ENCODE measurements around the gene PLEKHM3. TPM values are rescaled to one million over a fixed set of nuclear protein-coding genes. Genes with fewer than 3 reads are reported as not detected.
A peak's percentile ranks its signal among the peaks of the same experiment; 100 is the strongest.

PLEKHM3 gene
- total RNA-seq, 3 donors from 2014 or later (not counting 1 experiment from before 2014, with no cell fraction given): 21.7 to 27.7 (median 26.3) TPM

DNA sequence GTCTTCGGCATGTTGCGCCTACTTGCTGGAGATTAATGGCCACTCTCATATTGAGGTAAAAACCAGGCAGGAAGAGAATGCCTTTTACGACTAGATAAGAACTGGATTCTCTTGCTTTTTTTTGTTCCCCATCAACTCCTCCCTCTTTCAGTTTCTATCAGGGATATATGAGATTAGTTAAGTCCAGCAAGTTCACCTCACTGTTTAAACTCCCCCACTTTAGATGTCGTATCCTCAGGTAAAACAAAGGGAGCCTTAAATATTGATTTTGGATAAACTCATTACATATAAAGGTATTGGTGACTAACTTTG lies 98.4 kb downstream of the PLEKHM3 start:
- no peak overlapping the region for H3K27ac Mint-ChIP-seq
- ATAC-seq (no peak), DNase-seq (no peak)
- TF ChIP-seq CTCF (IDR thresholded peaks at IDR 0.05): no peak
- 100% methylated on average over 3 of the region's 4 CpGs for WGBS (ENCODE audit: insufficient coverage)
- H3K4me3 ChIP-seq (ENCODE audit: low read length): no peak overlapping the region
- no peaks in the 10 kb centered on the region for H3K9me3 ChIP-seq (ENCODE audit: control insufficient read depth, insufficient read depth, low read length)
- H3K27ac ChIP-seq (ENCODE audit: low read length): no peak overlapping the region
- intact Hi-C loops (cut with micrococcal nuclease): no loop called here
- H3K4me1 ChIP-seq (ENCODE audit: control insufficient read depth, insufficient read depth, low read length): peaks cover 20% of the 10 kb centered on the region
- H3K4me1 Mint-ChIP-seq: peaks cover 0 to 19% of the 10 kb centered on the region in 2 donors
- no peaks in the 10 kb centered on the region for H3K27me3 Mint-ChIP-seq (ENCODE audit: low read depth in 2 of 2)
- no peaks in the 10 kb centered on the region for H3K9me3 Mint-ChIP-seq
- peaks cover 6% of the 10 kb centered on the region for H3K36me3 ChIP-seq (ENCODE audit: control insufficient read depth, insufficient read depth, low read length)
- H3K27me3 ChIP-seq (ENCODE audit: control insufficient read depth, insufficient read depth, low read length): no peaks in the 10 kb centered on the region
- H3K36me3 Mint-ChIP-seq: peaks cover 11% of the 10 kb centered on the region
- no peak overlapping the region for H3K4me3 Mint-ChIP-seq

DNA sequence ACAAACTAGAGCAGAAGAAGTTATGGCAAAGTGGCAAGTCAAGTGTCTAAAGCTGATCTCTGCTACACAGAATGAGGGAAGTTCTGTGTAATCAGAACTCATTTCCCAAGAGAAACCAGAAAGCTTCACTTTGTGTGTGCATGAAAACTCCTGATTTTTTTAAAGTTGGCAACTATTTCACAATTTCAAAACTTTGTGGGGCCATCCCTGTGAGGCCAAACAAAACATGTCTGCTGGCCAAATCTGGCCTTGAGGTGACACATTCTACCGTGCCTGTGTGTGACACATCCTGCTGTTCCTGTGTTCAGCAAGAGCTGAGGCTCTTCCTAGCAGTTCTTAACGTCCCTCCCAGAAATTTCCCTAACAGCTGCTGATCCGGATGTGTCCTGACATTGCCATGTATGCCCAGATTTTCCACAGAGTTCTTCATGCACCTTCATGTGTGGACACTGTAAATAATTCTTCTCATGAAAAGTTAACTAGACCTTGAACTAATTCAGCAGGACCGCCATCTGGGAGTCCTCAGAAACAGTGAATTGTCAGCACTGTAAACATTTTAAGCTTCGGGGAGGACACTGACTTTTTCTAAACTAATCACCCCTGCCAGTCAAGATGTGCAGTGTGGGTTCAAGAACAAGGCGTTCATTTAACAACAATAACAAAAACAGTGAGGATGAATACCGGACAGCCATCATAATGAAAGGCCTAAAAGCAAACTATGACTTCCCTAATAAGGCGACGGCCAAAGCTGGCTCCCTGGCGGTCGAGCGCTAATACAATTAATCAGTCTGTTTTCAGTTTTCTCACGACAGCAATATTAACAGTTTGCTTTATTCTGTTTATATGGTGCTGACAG lies 99.0 kb downstream of the PLEKHM3 start:
- no peaks in the 10 kb centered on the region for H3K27me3 Mint-ChIP-seq (ENCODE audit: low read depth in 2 of 2)
- TF ChIP-seq CTCF (IDR thresholded peaks at IDR 0.05): no peak

DNA sequence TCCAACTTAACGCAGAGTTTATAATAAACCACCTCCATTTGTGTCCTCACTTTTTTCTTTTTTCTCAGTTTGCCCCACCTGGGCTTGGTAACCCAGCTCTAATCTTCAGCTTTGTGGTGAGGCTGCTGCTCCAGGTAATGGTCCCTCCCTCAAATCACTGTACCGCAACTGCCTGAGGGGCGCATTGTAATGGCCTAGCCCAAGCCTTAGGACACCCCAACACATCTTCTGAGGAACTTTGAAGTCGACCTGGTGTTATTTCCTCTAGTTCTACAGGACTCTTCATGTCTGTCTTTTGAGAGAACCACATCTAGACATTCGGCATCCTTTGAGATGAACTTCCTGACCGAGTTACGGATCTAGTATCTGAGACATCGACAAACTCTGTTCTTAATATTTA lies 99.7 kb downstream of the PLEKHM3 start:
- DNase-seq (peak in 1 of 2 donors; percentile 49), ATAC-seq (peak in 2 of 3 donors; percentile 31 to 50)
- H3K4me1 Mint-ChIP-seq: peaks cover 0 to 19% of the 10 kb centered on the region in 2 donors
- 56% methylated on average over 8 of the region's 8 CpGs for WGBS (ENCODE audit: insufficient coverage)
- Histone ChIP-seq H3K27me3 (ENCODE audit: control insufficient read depth, insufficient read depth, low read length) (no peaks in the 10 kb centered on the region), H3K4me3 (ENCODE audit: low read length) (no peak overlapping the region), H3K36me3 (ENCODE audit: control insufficient read depth, insufficient read depth, low read length) (peaks cover 6% of the 10 kb centered on the region), H3K4me1 (ENCODE audit: control insufficient read depth, insufficient read depth, low read length) (peaks cover 20% of the 10 kb centered on the region), H3K27ac (ENCODE audit: low read length) (no peak overlapping the region), H3K9me3 (ENCODE audit: control insufficient read depth, insufficient read depth, low read length) (no peaks in the 10 kb centered on the region)
- no peak overlapping the region for H3K4me3 Mint-ChIP-seq
- H3K9me3 Mint-ChIP-seq: no peaks in the 10 kb centered on the region
- H3K27me3 Mint-ChIP-seq (ENCODE audit: low read depth in 2 of 2): no peaks in the 10 kb centered on the region
- intact Hi-C loops (cut with micrococcal nuclease): no loop called here
- TF ChIP-seq CTCF (IDR thresholded peaks at IDR 0.05): no peak
- peak overlapping the region; percentile 22 to 24 for H3K27ac Mint-ChIP-seq
- peaks cover 4% of the 10 kb centered on the region for H3K36me3 Mint-ChIP-seq

More for the DNA sequence above, 99.0 kb downstream of the PLEKHM3 start:
- H3K4me1 ChIP-seq (ENCODE audit: control insufficient read depth, insufficient read depth, low read length): peaks cover 20% of the 10 kb centered on the region
- Mint-ChIP-seq H3K36me3 (peaks cover 11% of the 10 kb centered on the region), H3K27ac (peak overlapping the region; percentile 22 to 24), H3K4me3 (no peak overlapping the region), H3K4me1 (peaks cover 0 to 19% of the 10 kb centered on the region in 2 donors), H3K9me3 (no peaks in the 10 kb centered on the region)
- WGBS (ENCODE audit: insufficient coverage): 95% methylated on average over 13 of the region's 13 CpGs
- peaks cover 6% of the 10 kb centered on the region for H3K36me3 ChIP-seq (ENCODE audit: control insufficient read depth, insufficient read depth, low read length)
- no peaks in the 10 kb centered on the region for H3K27me3 ChIP-seq (ENCODE audit: control insufficient read depth, insufficient read depth, low read length)
- no peak overlapping the region for H3K27ac ChIP-seq (ENCODE audit: low read length)
- intact Hi-C loops (cut with micrococcal nuclease): no loop called here
- ATAC-seq (no peak), DNase-seq (no peak)
- no peak overlapping the region for H3K4me3 ChIP-seq (ENCODE audit: low read length)
- no peaks in the 10 kb centered on the region for H3K9me3 ChIP-seq (ENCODE audit: control insufficient read depth, insufficient read depth, low read length)

GRCh38 chr2:207921606-207922005 lies 103.7 kb downstream of the PLEKHM3 start:
- no peak for TF ChIP-seq CTCF (IDR thresholded peaks at IDR 0.05)
- Histone ChIP-seq H3K27me3 (ENCODE audit: control insufficient read depth, insufficient read depth, low read length) (no peaks in the 10 kb centered on the region), H3K4me1 (ENCODE audit: control insufficient read depth, insufficient read depth, low read length) (peaks cover 20% of the 10 kb centered on the region), H3K27ac (ENCODE audit: low read length) (no peak overlapping the region), H3K9me3 (ENCODE audit: control insufficient read depth, insufficient read depth, low read length) (no peaks in the 10 kb centered on the region), H3K36me3 (ENCODE audit: control insufficient read depth, insufficient read depth, low read length) (no peaks in the 10 kb centered on the region), H3K4me3 (ENCODE audit: low read length) (no peak overlapping the region)
- Mint-ChIP-seq H3K4me1 (peaks cover 0 to 18% of the 10 kb centered on the region in 2 donors), H3K36me3 (no peaks in the 10 kb centered on the region), H3K27ac (no peak overlapping the region), H3K27me3 (ENCODE audit: low read depth in 2 of 2) (no peaks in the 10 kb centered on the region), H3K9me3 (no peaks in the 10 kb centered on the region), H3K4me3 (no peak overlapping the region)
- ATAC-seq (no peak), DNase-seq (no peak)
- intact Hi-C loops (cut with micrococcal nuclease): no loop called here

All from natural killer cell (primary cell).